GM18526 (cell line): ENCODE data around the gene TSC2.

Source experiments
- POLR2A ChIP-seq: IDR thresholded peaks from 3 replicates; pipeline ENCODE4 v1.6.1; 2011; ENCODE audit not compliant: insufficient read length; ENCODE audit errors: extremely low read depth

The TSC2 gene

DNA sequence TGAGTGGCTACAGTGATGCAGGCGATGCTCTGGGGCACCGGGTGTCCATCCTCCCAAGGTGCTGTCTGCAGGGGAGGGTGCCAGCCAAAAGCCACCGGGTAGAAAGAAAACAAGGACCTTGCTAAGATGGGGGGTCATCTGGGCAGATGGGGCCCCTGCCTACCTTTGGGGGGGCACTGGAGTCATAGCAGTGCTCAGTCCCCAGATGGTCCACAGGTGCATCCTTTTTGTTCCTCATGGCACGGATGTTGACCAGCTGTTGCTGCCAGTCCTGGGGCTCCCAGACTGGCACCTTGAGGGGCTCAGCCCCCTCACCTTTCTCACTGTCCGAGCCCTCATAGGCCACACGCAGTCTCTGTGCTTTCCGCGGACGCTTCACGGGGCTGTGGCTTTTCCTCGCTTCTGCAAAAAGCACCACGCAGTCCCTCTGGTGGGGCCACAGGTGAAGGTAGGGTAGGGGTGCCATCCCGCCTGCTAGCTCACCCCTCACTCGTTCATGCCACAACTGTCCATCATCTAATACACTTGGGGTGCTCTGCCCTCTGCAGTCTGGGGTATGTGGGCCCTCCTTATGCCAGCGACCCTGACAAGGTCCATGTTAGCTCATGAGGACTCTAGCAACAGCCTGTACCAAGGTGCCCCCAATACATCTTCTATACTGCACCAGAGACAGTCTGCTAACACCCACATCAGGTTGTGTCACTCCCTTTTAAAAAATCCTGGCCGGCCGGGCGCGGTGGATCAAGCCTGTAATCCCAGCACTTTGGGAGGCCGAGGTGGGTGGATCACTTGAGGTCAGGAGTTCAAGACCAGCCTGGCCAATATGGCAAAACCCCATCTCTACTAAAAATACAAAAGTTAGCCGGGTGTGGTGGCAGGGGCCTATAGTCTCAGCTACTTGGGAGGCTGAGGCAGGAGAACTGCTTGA, 1.6 kb upstream of the TSC2 start:
- no peak for TF ChIP-seq POLR2A

DNA sequence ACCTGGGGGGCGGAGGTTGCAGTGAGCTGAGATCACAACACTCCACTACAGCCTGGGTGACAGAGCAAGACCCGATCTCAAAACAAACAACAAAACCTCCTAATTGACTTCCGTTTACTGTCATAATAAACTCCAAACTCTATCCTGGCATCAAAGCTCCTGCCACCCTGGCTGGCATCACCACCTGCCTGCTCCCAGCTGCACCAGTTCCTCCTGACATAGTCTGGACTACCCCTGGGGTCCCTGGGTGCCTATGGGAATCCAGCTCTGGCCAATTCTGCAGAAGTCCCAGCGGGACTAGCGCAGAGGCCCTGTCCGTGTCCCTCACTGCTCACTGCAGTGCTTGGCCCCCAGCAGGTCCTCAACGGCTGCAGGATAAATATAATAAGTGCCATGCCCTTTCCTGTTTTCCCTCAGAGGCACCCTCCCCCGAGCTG, 874 bp upstream of the TSC2 start:
- no peak for TF ChIP-seq POLR2A

DNA sequence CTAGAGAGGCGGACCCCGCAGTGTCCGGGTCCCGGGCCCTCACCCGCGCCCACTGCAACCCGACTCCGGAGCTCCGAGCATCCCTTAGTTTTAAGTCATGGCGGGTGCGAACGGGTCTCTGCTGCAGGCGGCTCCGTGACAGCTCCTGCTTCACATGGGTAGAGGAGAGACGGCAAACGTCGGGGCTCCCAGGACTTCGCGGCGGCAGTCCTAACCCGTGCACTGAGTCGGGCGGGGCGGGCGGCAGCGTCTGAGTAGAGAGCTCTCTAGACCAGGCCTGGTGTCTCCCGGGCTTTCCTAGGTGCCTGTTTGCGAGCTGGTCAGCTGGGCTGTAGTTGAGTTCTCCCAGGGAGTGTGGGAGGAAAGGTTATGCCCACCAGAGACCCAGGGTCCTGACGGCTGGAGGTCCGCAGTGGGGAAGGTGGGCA, 345 bp downstream of the TSC2 start:
- no peak for TF ChIP-seq POLR2A

DNA sequence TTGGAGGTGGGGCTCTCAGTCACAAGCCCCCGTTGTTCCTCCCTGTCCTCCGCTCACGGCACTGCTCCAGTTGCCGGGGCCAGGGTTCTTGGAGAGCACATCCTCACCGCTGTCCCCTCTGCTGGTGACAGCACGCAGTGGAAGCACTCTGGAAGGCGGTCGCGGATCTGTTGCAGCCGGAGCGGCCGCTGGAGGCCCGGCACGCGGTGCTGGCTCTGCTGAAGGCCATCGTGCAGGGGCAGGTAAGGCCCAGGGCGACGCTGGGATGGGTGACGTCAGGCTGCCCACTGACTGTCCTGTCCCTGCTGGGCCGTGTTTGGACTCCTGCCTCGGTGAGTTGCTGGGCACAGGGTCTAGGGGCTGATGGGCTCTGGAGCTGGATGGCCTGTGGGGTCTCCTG, 5.4 kb downstream of the TSC2 start:
- no peak for TF ChIP-seq POLR2A

DNA sequence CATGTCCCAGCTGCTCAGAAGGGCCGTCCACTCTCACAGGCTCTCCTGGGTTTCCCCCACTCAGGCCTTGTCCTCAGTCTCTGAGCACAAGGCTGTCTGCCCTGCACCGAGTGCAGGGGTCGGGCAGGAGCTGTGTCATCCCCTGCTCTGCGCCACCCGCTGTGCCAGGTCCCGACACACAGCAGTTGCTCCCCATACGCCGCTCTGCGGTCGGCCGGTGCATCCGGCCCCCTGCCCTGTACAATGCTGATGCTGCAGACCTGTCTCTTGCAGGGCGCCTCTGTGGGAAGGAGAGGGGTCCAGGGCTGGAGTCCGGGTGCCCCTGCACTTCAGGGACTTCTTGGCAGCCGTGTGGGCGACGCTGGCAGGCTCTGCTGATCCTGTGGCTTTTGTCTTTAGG, 6.1 kb downstream of the TSC2 start:
- TF ChIP-seq POLR2A, result no peak

DNA sequence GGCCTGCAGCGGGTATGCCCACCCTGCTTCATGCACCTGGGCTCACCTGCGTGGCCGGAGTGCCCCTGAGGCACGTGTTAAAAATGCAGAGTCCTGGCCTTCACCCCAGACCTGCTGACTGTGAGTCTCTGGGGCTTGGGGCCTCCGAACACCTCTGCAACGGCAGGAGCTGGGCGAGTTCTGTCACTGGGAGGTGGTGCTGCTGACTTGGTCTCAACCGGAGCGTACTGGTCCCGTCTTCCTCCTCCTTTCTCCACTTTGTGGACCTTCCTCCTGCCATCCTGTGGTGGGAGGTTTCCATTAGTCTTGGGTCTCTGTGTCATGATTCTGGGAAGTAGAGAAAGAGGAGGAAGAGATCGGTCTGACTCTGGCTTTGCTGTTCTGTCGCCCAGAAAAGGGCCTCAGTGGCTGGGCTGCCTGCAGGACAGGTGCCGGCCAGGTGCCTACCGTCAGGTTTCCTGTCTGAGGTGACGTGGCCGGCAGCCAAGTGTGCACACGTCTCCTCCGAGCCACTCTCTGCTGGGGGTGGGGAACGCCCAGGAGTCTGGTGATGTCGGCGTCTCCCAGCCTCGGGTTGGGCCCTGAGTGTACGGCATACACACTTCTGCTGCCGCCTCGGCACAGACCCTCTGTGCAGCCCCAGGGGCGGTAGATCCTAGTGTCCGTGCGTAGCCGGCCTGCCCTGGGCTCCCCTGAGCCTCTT, 6.9 kb downstream of the TSC2 start:
- TF ChIP-seq POLR2A, result no peak

DNA sequence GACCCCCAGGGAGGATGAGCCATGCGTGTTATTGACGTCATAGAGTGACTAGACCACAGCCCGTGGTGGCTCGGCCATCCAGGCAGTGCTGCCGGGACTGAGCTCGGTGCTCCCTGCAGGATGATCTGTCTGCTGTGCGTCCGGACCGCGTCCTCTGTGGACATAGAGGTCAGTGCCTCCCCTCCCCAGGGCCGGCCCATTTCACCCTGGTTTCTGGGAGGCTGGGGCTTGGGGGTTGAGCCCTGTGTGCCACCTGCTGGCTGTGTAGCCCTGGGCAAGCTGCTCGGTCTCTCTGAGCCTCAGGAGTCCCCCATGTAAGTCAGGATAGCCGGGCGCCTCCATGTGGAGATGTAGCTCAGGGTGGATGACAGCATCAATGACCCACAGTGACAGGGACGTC, 8.3 kb downstream of the TSC2 start:
- TF ChIP-seq POLR2A, result no peak

DNA sequence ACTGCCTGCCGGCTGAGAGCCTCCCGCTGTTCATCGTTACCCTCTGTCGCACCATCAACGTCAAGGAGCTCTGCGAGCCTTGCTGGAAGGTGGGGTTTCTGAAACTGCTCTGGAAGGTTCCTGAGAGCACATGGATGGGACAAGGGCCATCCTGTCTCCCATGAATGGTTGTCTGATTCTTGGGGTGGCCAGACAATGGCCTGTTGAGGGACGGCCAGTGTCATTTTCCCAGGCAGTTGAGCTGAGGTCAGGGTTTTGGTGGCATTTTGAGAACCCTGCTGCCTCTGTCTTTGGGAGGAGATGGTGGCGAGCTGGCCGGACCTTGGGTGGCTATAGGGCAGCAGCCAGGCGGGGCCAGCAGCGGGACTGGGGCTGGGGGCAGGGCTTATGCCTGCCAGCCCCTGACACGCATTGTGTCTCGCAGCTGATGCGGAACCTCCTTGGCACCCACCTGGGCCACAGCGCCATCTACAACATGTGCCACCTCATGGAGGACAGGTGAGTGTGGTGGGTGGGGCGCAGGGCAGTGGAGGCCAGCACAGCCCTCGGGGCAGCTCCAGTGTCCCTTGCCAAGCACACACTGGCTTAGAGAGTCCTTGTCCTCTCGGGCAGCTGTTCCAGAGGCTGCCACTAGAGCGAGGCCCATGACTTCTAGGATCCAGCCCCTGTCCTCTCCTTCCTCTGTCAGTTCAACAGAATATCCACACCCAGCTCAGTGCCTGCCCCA, 9.1 kb downstream of the TSC2 start:
- TF ChIP-seq POLR2A, result no peak

DNA sequence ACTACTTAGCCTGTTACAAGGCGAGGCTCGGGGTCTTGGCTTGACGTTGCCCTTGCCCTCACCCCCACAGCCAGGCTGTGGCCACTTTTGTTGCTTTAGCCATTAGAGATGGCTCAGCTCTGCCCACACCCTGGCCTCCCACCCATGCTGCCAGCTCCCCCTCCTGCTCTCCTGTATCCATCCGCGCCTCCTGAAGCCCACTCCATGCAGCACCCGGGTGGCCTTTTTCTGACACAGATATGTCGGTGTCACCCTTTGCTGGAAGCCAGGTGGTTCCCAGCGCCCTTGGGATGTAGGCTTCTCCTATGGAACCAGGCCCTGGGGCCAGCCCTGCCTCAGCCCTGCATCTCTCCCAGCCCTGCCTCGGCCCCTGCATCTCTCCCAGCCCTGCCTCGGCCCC, 9.7 kb downstream of the TSC2 start:
- TF ChIP-seq POLR2A, result no peak

DNA sequence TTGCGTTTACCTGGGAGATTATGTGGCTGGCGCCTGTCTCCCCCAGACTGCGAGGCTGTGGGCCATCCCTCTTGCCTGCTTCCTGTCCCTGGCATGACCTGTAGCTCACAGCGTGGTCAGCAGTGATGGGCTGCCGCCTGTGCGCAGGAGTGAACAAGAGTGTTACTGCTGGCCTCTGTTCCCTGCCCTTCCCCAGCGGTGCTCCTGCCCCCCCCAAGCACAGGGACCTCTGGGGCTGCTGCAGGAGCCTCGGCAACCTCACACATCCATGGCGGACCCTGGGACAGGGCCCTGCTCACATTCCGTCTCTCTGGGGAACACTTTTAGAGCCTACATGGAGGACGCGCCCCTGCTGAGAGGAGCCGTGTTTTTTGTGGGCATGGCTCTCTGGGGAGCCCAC, 10.6 kb downstream of the TSC2 start:
- TF ChIP-seq POLR2A, result no peak

DNA sequence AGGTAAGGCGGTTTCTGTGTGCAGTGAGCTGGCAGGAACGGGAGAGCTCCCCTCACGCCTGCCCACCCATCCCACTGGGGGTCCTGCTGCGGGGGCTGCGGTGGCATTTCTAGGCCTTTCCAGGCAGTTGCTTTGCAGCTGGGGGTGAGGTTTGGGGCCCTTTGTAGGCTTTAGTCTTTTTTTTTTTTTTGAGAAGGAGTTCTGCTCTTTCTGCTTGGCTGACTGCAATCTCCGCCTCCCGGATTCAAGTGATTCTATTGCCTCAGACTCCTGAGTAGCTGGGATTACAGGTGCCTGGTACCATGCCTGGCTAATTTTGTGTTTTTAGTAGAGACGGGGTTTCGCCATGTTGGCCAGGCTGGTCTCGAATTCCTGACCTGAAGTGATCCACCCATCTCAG, 11.1 kb downstream of the TSC2 start:
- no peak for TF ChIP-seq POLR2A

DNA sequence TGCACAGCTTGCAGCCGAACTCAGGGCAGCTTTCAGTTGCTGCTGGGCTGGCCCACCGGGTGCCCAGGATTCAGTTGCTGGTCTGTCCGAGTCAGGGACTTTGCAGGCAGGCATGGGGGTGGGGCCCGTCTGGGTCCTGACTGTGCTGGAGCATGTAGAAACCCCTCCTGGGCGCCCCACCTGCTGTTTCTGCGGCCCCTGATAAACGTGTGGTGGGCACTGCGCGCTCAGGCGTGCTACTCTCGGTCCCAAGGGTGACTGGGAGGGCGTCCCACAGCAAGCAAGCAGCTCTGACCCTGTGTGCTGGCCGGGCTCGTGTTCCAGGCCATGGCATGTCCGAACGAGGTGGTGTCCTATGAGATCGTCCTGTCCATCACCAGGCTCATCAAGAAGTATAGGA, 12.6 kb downstream of the TSC2 start:
- no peak for TF ChIP-seq POLR2A

DNA sequence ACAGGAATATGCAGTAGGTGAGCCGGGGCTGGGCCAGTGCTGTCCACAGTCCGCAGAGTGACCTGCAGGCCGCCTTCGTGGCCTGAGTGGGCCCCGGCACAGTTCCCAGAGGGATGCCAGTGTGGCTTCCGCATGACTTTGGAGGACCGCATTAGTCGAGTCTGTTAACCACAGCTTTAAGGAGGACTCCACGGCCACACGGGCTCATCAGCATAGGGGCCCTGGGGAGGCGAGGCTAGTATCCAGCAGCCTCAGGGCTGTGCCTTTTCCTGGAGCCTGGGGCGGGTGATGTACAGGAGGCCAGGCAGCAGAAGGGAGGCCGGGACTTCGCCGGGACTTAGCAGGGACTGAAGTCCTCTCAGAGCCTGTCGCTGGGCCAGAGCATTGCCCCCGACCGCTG, 13.2 kb downstream of the TSC2 start:
- no peak for TF ChIP-seq POLR2A

DNA sequence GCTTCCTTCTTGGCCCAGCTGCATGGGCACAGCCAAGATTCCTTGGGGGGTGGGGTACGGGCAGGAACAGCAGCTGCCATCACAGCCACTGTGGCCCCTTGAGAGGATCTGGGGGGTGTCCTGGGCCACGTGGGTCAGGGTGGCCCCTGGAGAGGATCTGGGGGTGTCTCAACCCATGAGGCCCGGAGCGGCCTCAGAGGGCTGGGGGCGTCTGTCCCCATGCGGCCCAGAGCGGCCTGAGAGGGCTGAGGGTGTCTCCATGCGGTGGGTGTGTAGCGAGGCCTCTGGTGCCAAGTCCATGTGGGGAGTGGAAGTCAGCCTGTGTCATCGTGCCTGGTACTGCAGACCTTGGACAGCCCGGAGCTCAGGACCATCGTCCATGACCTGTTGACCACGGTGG, 13.7 kb downstream of the TSC2 start:
- TF ChIP-seq POLR2A, result no peak

DNA sequence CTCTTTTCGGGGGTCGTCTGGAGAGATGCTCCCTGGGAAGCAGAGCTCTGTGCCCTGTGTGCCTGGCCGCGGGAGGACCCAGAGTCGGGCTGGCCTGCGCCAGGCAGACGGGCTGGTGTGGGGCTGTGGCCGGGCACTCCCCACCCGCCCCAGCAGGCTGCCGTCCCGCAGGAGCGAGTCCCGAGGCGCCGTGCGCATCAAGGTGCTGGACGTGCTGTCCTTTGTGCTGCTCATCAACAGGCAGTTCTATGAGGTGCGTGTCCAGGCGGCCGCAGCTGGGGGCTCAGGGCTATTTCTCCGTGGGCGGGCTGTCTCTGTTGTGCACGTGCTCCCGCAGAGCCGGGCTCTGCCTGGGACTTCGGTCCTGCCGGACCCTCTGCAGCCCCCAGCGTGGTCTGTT, 15.0 kb downstream of the TSC2 start:
- no peak for TF ChIP-seq POLR2A

DNA sequence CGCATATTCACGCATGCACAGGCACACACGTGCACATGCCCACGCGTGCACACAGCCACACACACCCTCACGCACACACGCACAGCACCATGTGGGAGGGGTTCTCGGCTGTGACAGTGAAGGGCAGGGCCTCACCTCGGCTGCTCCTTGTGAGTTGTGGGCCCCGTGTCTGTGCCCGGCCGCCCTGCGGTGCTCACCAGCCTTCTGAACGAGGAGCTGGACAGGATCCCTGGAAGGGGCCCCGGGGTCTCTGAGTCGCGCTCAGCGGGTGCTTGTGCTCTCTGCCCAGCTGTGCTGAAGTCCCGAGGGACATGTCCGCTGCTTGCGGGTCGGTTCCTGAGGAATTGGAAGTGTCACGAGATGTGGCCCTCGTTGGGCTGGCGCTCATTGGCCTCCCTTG, 16.1 kb downstream of the TSC2 start:
- TF ChIP-seq POLR2A, result no peak
